NCI-H1092 treated with DMSO at 0.1 percent for 48 hours (cell line): ENCODE measurements around the gene MLLT3.

Source experiments
- DNase-seq: peaks from one replicate; lab custom pipeline; 2025; lab: John Stamatoyannopoulos, UW

The MLLT3 gene

GRCh38 chr9:20512106-20512505 lies 110.2 kb downstream of the MLLT3 start:
- DNase-seq: no peak

DNA sequence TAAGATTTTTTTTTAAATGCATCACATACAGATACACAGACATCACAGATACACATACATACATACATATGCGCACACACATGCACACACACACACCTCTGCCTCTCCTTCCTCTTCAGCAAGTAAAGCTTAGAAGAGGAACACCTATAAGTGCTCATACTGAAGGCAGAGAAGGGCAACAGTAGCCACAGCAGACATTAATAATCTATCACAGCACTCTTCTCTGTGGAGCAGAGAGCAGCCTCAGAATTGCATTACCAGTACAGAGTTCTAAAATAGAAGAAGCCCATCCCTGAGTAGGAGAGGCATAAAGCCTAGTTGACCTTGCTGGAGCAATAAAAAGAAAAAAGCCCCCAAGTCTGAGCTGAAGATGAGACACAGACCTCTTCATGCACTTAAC lies 110.6 kb downstream of the MLLT3 start:
- DNase-seq: no peak

- no peak for DNase-seq
Measured at GRCh38 chr9:20509466-20509865, 112.8 kb downstream of the MLLT3 start.

- no peak for DNase-seq
Measured at GRCh38 chr9:20508242-20508641, 114.1 kb downstream of the MLLT3 start.

GRCh38 chr9:20507431-20507830 lies 114.9 kb downstream of the MLLT3 start:
- DNase-seq: no peak

GRCh38 chr9:20506099-20506900 lies 116.0 kb downstream of the MLLT3 start:
- no peak for DNase-seq

- no peak for DNase-seq
Measured at GRCh38 chr9:20505574-20505973, 116.7 kb downstream of the MLLT3 start.

DNA sequence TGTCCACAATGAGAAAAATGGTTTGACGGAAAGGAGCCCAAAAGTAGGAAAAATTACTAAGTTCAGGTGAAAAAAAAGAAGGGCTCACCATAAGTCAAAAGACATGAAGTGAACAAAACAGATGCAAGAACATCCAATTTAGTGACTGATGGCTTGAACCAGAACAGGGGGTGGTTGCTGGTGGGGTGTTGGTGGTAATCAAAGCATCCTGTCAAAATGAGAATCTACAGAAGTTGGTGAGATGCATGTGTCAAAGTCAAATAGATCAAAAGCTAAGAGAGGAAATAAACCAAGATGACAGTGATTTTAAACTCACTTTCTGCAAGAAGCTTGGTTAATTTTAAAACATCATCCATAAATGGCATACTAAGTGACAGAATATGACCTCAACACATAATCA lies 117.4 kb downstream of the MLLT3 start:
- no peak for DNase-seq

GRCh38 chr9:20500101-20500500 lies 122.2 kb downstream of the MLLT3 start:
- DNase-seq: no peak

GRCh38 chr9:20499013-20499412 lies 123.3 kb downstream of the MLLT3 start:
- DNase-seq: no peak

DNA sequence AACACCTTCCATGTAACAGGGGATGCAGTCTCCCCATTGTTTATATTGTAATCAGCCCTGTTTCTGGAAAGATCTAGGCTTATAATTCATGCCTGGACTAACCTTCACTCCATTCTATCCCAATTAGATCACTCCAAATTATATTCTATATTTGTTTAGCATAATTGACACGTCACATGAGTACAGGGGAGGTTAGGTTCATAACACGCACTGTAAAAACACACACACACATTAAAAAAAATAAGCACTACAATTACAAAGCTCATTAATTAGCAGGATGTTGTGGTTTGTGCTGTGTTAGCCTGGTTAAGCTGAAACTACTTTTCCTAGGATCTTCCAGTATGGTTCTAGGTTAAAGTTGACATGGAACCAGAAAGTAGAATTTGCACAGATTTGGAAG lies 126.0 kb downstream of the MLLT3 start:
- DNase-seq: no peak

DNA sequence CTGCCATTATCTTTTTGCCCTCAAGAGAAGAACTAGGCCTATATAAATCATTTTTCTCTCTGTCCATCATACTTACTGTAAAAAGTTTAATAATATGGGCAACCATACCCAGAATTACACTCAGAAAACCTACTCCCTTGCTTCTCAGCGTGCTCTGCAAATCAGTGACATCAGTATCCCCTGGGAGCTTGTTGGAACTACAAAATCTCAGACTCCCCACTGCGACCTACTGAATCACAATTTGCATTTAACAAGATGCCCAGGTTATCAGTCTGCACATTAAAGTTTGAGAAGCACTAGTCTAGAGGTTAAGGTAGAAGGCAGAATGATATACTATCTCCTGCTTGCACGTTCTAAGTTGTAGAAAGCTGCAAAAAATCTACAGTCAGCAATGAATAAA lies 127.2 kb downstream of the MLLT3 start:
- no peak for DNase-seq

DNA sequence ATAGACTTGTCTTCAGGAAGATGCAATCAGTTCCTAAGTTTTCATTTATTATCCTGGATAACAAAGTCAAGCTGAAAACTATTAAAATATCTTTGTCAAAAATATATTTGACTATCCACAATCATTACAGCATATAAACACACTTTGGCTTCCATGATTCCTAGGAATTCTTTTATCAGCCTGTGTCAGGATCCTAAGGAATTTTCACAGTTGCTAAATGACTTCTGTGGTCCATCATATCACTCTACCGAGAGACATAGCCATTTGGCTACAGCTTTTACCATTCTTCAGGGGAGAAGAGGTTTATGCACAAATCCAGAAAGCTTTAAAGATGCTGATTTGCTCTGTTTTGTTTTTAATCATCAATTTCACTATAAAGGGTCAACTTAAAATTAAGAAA lies 128.3 kb downstream of the MLLT3 start:
- DNase-seq: no peak

- no peak for DNase-seq
Measured at GRCh38 chr9:20492772-20493171, 129.5 kb downstream of the MLLT3 start.

DNA sequence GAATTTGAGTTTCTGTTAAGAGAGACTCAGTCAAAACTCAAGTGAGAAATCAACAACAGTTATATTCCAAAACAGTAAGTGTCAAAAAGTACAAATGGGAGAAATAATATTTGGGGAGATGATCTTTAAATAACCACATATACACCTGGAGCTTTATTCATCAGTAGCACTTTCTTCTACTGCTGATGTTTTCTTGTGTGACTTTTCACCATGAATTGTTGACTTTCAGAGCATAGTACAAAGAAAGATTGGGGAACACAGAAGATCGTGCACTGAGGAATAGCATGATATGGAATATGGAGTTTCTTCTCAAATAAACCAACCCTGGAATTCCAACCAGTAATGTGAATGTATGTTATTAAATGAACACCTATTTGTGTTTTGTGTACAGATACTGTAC lies 130.7 kb downstream of the MLLT3 start:
- no peak for DNase-seq

DNA sequence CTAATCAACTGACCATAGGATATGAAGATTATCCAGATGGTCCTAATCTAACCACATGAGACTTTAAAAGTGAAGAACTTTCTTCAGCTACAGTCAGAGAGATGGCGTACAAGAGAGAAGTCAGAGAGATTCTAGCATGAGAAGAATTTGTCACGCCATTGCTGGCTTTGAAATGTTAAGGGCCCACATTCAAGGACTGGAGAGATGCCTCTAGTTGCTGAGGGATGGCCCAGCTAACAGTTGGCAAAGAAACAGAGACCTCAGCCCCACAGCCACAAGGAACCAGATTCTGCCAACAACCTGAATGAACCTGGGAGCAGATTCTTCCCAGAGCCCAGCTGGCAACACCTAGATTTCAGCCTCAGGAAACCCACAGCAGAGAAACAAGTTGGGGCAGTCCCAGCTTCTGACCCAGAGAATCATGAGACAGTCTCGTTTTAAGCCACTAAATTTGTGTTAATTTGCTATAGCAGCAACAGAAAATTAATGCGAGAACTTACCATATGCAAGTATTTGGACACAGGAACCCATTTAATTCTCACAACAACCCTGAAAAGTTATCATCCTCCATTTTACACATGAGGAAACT lies 132.0 kb downstream of the MLLT3 start:
- DNase-seq: no peak

DNA sequence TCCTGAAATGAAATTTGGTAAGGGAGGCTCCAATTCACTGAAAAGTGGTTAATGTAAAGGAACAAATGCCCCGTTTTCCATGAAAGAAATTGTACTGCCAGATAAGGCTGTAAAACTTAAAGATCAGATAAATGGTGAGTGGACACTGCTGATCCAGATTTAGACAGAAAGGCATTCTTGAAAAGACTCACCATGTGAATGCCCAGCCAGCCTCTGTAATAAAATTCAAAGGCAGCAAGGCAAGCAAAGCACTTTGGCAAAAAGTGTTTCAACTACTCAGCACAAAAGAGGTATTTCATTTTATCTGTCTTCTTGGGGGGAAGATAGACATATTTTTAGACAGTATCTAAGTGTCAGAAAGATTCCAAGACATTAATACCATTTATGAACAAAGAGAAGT lies 133.6 kb downstream of the MLLT3 start:
- no peak for DNase-seq

- no peak for DNase-seq
Measured at GRCh38 chr9:20486552-20486951, 135.7 kb downstream of the MLLT3 start.

GRCh38 chr9:20481437-20481836 lies 140.9 kb downstream of the MLLT3 start:
- DNase-seq: no peak

GRCh38 chr9:20480249-20480648 lies 142.1 kb downstream of the MLLT3 start:
- no peak for DNase-seq

GRCh38 chr9:20479419-20480155 lies 142.7 kb downstream of the MLLT3 start:
- no peak for DNase-seq

DNA sequence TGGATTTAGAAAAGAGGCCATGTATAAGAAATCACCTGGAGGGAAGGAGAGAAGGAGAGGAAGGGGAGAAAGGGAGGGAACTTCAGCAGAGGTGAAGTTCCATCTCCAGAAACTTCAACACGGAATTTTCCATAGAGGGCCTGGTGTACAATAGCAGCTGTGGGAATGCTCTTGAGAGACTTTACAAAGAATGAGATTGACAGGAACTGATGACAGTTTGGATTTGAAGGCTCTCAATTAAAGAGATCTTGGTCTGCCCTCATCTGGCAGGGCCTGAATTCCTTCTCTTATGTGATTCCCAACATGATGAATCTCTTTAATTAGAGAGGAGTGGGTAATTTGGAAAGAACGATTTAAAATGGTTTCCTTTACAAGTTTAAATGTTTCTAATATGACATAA lies 143.5 kb downstream of the MLLT3 start:
- no peak for DNase-seq

- DNase-seq: no peak
Measured at GRCh38 chr9:20477940-20478620, 144.2 kb downstream of the MLLT3 start.
